HG03558 (cell line): ENCODE data around the gene VSIG10L.

Experiments
- ATAC-seq: cut with Tn5 transposase; IDR thresholded peaks from one replicate; pipeline ENCODE4 v1.9.1; 2021; ENCODE audit warnings: moderate number of reproducible peaks; ENCODE audit not compliant: unreplicated experiment; ENCODE audit errors: extremely low read depth

Gene VSIG10L

DNA sequence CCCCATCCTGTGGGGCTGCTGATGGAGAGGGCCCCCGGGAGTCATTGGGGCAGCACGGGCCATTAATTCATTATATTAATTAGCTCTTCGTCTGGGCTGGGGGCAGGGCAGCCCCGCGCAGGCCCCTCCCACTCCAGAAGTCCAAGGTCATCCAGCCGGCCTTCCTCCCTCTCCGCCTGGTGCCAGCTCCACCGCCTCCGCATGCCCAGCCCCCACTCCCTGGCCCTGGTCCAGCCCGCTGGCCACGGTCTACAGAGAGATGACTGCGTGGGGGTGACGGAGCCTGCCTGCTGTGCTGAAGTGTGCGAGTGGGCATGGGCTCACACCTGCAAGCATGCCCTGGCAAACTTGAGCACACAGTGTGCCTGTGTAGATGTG is 21.7 kb downstream of the VSIG10L start:
- ATAC-seq, result no peak

DNA sequence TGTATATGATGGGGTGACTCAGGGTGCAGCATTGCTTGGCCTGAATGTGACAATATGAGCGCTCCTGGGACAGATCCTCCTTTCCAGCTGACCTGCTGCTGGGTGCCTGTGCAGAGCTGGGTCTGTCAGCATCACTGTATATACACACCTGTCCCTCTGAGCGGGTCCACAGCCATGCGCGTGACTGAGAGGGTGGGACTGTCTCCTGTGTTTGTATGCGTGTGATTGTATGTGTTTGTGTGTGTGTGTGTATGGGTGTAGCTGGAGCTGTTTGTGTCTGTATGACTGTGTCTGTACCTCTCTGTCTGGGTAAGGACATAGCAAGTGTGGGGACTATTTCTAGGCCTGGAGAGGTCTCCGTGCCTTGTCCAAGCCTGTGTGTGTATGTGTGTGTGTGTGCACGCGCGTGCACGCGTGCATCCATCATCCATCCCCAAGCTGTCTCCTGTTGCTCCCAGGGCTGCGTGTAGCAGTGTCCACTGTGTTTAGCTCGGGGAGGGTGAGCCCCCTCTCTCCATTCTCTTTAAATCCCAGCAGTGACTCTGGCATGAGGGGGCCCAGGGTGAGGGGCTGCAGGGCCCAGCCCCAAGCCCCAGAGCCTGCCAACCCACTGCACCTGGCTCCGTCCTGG is 22.2 kb downstream of the VSIG10L start:
- ATAC-seq, result no peak

DNA sequence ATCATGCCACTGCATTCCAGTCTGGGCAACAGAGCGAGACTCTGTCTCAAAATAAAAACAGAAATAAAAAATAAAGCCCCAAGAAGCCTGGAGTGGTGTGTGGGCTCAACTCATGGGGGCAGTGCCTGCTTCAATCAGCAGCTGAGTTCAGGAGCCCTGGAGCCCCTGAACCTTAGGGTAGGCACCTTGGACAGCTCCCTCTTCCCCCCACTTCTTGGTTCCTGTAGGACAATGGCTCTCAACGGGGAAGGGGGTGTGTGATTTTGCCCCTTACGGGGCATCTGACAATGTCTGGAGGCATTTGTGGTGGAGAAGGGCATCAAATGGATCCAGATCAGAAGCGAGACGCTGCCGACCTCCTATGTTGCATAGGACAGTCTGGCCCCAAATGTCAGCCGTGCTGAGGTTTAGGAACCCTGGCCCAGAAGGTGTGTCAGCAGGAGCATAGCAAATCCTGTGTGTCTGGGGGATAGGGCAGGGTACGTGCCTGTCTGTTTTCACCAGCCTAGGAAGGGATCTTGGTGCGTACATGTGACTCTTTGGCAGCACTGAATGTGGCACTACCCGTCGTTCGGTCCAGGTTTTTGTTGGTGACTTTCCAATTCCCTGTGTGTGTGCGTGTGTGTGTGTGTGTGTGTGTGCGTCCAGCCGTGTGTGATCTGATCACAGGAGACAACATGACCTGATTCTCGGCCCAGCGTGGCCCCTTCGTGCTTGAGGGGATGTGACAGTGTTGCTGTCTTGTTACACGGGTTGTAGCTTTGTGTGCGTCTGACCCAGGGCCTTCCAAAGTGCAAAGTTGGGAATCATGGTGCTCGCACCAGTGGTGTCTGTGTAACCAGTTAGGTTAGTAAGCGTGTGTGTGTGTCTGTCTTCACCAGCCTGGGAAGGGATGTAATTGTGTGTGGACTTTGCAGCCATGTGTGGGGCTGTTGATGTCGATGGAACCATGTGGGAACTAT is 23.0 kb downstream of the VSIG10L start:
- no peak for ATAC-seq

DNA sequence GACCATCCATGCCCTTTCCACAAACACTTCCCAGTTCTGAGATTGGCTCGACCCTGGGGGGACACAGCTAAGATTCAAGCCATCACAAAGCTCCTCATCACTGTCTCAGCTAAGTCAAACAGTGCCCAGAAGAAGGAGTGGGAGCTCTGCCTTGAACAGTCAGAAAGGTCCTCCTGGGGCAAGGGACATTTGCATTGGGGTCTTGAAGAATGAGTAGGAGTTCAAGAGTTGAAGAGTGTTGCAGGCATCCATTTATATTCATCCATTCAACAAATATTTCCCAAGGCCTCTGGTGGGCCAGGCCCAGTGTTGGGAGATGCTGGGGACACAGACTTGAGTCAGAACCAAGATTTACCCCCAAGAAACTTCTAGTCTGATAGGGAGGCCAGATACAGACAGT is 24.0 kb downstream of the VSIG10L start:
- ATAC-seq, result no peak

DNA sequence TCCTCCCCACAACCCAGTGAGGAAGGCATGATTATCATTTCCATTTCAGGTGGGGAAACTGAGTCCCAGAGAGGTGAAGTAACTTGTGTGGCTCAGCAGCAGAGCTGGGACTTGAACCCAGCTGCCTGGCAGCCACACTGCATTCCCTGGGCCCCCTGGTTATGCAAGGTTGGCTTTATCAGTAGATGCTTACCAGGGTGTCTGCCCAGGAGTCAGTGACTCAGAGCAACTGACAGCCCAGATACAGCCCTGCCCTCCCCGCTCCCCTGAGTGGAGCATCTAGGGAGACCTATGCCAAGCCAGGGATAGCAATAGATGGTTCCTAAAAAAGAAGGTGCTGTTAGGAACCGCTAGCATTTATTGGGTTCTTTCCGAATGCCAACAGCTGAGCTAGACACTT is 24.6 kb downstream of the VSIG10L start:
- ATAC-seq, result no peak

DNA sequence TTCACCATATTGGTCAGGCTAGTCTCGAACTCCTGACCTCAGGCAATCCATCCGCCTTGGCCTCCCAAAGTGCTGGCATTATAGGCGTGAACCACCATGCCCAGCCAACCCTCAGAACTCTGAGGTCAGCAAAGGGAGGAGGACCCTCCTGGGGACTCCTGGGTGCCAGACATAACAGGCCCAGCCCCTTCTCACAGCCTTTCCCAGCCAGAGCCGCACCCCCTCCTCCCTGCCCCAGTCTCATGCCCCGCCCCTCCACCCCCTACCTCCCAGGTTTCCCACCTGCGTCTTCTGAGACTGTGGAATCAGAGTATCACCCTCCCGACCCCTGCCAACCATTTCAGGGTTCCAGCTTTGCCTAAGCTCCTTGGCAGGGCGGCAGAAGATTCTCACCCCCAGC is 25.3 kb downstream of the VSIG10L start:
- ATAC-seq, result no peak

DNA sequence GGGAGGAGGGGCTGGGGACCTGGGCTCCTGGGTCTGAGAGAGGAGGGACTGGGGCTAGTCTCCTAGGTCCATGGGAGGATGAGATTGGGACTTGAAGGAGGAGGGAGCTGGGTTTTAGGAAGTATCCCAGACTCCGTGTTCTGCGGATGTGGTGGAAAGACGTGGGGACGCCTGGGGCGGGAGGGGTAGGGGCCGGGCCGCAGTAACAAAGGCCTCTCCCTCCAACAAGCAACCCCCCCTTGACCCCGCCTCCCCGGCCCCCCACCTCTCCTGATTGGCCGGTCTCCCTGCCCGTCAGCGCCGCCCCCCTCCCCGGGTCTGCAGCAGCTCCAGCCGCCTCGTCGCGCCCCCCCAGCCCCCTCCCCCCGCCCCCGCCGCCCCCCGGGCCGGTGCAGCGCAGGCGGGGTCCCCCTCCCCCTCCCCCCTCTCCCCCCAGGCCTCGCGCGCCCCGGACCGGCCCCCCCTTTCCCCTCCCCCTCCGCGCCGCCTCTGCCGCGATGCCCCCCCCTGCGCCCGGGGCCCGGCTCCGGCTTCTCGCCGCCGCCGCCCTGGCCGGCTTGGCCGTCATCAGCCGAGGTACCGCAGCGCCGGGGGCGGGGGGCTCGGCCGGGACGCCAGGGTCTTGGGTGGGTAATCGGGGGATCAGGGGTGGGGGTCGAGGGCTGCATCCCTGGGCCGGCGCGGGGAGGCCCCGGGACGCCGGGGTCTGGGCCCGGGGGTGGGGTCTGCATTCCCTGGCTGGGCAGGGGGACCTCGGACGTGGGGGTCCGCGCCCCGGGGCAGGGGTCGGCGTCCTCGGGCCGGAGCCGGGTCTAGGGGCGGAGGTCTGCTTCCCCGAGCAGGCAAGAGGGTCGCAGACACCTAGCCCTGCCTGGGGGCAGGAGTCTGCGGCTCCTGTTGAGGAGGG is 30.3 kb downstream of the VSIG10L start, which contains the start of gene IGLON5:
IGLON5 (plus strand) TSS at position 294 of the 907 bp plus-strand sequence; CDS start at position 498, 204 bp downstream.
- ATAC-seq, result no peak

DNA sequence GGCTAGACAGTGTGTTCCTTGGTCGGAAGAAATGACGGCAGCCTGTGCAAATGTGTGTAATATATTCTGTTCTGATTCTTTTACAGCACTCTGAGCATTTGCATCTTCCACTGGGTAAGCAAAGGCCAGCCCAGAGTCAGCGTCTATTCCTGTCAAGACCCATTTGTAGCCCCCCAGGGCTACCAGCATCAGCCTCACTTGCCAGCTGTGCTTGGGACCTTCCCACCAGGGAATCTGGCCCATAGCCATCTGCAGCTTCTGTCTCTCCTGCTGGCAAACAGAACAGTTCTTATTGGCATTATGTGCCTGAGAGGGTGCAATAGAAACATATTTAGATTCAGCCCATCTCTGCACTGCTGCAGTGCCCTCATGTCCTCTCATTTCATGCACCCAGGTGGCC is 36.5 kb downstream of the VSIG10L start:
- ATAC-seq, result no peak

DNA sequence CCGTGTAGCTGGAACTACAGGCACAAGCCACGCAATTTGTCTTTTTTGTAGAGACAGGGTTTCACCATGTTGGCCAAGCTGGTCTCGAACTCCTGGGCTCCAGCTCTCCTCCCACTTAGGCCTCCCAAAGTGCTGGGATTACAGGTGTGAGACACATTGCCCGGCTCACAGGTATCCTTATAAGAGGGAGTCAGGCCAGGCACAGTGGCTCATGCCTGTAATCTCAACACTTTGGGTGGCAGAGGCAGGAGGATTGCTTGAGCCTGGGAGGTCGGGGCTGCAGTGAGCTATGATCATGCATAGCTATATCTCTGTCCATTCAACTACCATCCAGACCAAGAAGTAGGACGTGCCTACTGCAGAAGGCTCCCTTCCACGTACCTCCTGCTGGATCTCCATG is 40.7 kb downstream of the VSIG10L start:
- no peak for ATAC-seq

DNA sequence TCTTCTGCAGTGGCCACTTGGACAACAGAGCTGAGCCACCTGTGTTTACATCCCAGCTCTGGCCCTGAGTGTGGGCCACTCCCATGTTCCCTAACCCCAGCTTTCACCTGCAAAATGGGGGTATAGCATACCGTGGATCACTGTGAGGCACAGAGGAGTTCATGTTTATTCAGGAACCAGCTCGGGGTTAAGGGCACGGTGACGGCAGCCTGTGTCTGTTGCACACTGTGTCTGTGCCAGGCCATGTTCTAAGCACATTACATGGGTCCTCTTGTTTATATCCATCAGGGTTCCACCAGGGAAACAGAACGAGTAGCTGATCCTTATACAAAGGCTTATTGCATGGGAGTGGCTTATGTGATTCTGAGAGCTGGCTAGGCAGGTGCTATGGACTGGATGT is 44.5 kb downstream of the VSIG10L start:
- no peak for ATAC-seq

DNA sequence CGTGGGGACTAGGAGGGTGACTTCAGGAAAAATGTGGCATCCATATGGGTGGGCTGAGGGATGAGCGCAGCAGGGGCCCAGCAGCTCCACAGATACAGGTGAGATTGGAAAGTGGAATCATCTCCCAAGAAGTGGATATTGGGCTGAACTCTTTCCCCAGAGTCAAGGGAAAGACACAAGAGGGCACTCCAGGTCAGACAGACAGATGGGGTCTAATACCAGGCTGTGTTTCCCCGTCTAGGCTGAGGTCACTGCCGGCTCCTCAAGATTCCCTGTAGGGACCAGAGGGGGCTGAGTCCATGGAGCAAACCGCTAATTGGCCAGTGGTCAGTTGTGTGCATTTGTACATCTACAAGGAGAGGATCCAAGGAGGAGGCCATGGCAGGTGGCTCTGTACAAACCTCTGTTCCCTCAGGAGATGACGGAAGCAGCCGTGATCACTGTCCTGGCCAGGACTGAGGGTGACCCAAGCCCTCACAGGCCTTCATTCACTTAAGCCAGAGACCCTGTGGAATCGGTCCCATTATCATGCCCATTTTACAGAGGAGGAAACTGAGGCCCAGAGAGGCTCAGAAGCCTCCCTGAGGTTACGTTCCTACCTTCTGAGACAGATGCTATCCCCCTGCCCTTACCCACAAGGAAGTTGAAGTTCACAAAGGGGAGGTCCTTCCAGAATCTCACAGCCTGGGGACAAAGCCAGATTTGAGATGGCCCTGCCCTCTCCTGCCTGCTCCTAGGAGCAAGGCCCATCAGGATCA is 45.4 kb downstream of the VSIG10L start:
- ATAC-seq, result no peak

DNA sequence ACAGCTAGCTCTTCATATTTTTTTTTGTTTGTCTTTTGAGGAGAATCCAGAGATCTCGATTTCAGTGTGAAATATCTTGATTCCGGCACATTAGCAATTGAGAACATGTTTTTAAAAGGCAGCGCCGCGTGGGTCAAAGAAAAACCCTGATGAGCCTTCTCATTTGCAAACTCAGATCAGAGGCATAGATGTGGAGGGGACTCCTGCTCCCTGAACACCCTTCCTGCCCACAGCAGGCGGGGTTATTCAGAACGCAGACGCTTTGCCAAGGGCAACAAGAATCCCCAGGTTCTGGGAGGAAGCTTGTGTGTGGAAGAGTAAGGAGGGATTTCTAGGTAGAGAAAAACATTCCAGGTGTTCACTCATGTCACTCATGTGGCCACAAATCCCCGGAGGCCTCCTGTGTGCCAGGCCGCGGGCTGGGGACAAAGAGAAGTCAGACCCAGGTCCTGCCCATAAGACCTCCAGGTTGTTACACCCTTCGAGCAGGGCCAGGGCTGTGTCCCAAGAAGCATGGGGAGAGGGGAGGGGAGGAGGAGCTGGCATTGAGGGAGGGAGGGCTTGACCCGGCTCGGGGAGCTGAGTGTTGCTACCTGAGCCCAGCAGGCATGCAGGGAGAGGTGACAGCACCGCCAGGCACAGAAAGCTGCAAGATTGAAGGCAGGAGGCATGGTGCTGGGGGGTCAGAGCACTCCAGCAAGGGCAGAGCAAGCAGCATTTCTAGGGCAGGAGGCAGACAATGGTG is 46.4 kb downstream of the VSIG10L start:
- no peak for ATAC-seq

DNA sequence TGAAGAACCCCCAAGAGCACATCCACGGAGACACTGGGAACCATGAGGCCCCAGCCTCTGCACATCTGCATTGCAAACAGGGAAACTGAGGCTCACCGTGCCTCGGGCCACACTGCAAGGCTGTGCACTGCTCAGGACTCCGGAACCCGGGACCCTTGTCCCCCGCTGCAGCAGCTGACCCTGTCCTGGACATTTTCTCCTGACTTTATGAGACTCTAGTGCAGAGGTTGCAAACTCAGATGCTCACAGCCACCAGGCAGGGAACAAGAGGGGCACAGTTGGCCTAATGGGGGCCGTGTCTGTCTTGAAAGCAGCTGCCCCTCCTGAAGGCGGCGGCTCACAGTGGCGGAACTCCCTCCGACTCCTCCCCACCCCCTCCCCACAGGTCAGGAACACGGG is 47.0 kb downstream of the VSIG10L start:
- no peak for ATAC-seq

DNA sequence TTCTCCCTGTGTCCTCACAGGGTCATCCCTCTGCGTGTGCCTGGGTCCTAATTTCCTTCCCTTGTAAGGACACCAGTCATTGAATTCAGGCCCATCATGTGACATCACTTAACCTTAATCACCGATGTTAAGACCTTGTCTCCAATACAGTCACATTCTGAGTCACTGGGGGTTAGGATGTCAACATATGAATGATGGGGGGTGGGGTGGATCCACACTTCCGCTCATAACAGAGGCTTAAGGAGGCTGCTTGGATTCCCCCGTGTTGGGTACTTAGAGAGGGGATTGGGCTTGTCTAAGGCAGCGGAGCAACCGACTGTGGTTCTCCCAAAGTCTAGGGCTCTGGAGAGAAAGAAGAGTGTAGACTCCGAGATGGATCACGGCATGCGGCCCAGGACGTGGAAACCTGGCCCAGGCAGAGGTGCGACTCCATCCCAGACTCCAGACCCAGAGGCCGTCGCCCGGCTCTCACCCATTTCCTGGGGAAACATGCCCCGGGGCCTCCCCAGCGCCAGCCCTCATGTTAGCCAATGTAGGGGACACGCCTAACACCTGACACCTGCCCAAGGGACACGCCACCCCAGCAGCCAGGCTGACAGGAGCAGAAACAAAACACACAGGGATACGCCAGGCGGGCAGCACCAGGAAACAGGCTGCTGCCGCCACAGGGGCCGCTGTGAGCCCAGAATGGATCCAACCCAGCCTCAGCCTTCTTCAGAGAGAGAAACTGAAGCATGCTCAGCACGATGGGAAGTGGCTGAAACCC is 47.5 kb downstream of the VSIG10L start:
- no peak for ATAC-seq

DNA sequence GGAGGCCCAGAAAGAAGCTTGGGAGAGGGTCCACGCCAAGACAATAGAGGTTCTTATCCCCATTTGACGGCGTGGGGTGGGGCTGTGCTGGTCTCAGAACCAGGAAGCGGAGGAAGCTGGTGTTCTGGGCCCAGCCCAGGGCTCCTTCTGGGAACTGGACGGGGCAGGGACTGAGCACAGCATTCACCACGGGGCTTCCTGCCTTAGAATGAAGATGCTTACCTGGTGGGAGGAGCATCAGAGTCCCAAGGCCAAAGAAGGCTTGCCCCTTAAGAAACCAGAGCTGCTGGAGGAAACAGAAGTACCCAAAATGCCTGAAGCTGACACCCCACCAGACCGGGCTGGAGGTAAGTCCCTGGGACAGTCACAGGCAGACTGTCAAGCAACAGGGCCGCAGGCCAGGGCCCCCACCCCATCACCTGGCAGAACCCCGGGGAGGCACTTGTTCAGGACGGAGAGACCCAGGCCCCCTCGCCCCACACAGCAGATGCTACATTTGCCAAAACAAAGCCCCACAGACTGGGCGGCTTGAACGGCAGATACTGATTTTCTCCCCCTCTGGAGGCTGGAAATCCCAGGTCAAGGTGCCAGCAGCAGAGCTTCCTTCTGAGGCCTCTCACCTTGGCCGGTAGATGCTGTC is 48.2 kb downstream of the VSIG10L start:
- ATAC-seq, result no peak

DNA sequence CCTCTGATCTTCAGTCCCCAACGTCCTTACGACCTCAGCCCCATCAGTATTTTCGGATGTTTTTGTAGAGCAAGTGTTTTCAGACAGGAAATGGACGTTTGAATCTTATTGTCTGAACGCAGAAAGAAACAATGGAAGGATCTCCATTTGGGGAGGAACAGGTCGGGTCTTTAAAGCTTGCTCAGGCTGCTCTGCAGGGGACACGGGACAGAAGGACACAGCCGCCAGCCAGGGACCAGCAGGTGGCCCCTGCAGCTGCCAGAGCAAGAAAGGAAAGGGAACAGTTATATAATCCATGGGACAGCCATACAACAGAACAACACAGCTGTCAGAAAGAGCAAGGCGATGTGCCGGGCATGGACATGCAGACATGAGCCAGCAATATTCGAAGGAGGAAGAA is 49.0 kb downstream of the VSIG10L start:
- ATAC-seq, result no peak

DNA sequence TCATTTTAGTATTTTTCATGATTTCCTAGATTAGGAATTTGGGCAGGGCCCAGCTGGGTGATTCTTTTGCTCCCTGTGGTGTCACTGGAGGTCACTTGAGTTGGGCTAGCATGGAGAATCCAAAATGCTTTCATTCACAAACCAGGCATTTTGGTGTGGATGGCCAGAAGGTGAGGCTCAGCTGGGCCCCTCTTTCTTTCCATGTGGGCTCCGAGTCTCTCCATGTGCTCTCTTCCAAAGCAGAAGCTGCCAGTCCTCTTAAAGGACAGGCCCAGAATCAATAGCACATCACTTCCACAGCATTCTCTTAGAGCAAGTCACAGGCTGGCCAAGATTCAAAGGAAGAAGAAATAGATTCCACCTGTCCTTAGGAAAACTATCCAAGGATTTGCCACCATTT is 52.3 kb downstream of the VSIG10L start:
- ATAC-seq, result no peak

DNA sequence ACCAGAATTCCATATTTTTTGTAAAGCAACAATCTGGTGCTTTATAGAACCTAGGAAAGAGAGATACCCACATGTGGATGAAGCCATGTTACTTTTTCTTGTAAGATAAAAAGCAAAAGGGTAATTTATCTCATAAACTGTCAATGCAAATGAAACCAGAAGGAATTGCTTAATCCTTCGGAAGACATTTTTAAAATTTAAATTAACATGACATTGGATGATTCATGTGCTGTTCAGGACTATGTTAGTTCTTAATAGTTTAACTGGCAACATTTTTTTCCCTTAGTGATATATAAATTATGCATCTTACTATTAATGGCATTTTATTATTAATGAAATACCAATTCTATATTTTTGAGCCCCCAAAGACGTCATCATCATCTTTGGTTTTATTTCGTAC is 56.3 kb downstream of the VSIG10L start:
- no peak for ATAC-seq
